HL-60 (cell line): ENCODE measurements around the gene DDX50.
A peak's percentile ranks its signal among the peaks of the same experiment; 100 is the strongest.

ENCODE experiments used
- DNase-seq, 2 experiments: peaks; one replicate each; pipeline ENCODE4 v3.0.0-alpha.2; 2010 to 2020; ENCODE audit warnings: low read depth in 1 of 2, low spot score in 1 of 2
- H3K27ac ChIP-seq: fragments of 250-450 bp; sonication (Bioruptor Pico); replicated peaks from 2 replicates; pipeline ENCODE4 v1.5.1; 2020; ENCODE audit warnings: mild to moderate bottlenecking, moderate library complexity
- H3K27me3 ChIP-seq: fragments of 250-450 bp; sonication (Bioruptor Pico); 2 replicates; pipeline ENCODE4 v1.5.1; 2021; ENCODE audit warnings: mild to moderate bottlenecking, moderate library complexity; ENCODE audit not compliant: insufficient read depth, poor library complexity, severe bottlenecking
- H3K4me3 ChIP-seq: replicated peaks from 2 replicates; pipeline ENCODE4 v1.5.1; 2011; ENCODE audit warnings: mild to moderate bottlenecking, control low read depth, low read length; ENCODE audit not compliant: insufficient read depth
- GABPA ChIP-seq: IDR thresholded peaks from 2 replicates; pipeline ENCODE4 v1.6.1; 2012; ENCODE audit warnings: low read depth
- POLR2AphosphoS5 ChIP-seq: IDR thresholded peaks from 2 replicates; pipeline ENCODE4 v1.6.1; 2012; ENCODE audit warnings: low read depth
- SPI1 ChIP-seq: IDR thresholded peaks from 2 replicates; pipeline ENCODE4 v1.6.1; 2012; ENCODE audit warnings: low read depth, mild to moderate bottlenecking, borderline replicate concordance
- TF ChIP-seq, protein P1 (sequence below): IDR thresholded peaks from one replicate; pipeline ENCODE4 v1.5.1; 2011; ENCODE audit warnings: low read length, control low read depth, inconsistent platforms; ENCODE audit not compliant: insufficient read depth
- TF ChIP-seq, protein P2 (sequence below): IDR thresholded peaks from 2 replicates; pipeline ENCODE4 v1.6.1; 2012; ENCODE audit warnings: low read depth; ENCODE audit not compliant: insufficient replicate concordance

Gene DDX50

DNA sequence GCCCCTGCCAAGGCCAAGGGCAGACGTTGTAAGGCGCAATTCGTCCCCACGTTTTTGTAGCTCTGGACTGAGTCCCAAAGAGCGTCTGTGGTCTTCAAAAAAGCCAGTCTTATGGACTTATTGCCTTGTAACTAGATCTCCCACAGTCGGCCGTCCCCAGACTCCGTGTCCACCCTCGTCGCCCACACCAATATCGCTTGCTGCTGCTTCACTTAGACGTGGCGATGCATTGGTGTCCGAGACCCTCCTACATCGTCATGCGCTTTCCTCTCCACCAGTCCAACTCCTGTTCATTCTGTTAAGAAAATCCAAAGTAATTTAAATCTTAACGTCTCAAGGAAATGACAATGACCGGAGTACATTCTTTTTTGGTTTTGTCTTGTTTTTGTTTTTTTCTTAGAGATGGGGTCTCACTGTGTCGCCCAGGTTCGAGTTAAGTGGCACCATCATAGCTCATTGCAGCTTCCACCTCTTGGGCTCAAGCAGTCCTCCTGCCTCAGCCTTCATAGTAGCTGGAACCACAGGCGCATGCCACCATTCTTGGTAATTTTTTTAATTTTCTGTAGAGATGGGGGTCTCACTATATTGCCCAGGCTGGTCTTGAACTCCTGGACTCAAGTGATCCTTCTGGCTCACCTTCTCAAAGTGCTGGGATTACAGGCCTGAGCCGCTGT is 88.3 kb downstream of the DDX50 start:
- TF ChIP-seq, protein P1, sequence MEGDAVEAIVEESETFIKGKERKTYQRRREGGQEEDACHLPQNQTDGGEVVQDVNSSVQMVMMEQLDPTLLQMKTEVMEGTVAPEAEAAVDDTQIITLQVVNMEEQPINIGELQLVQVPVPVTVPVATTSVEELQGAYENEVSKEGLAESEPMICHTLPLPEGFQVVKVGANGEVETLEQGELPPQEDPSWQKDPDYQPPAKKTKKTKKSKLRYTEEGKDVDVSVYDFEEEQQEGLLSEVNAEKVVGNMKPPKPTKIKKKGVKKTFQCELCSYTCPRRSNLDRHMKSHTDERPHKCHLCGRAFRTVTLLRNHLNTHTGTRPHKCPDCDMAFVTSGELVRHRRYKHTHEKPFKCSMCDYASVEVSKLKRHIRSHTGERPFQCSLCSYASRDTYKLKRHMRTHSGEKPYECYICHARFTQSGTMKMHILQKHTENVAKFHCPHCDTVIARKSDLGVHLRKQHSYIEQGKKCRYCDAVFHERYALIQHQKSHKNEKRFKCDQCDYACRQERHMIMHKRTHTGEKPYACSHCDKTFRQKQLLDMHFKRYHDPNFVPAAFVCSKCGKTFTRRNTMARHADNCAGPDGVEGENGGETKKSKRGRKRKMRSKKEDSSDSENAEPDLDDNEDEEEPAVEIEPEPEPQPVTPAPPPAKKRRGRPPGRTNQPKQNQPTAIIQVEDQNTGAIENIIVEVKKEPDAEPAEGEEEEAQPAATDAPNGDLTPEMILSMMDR, result no peak
- TF ChIP-seq SPI1 (no peak), POLR2AphosphoS5 (no peak), GABPA (no peak)
- Histone ChIP-seq H3K27ac (peak overlapping the region; percentile 77), H3K4me3 (peak overlapping the region; percentile 95), H3K27me3 (no peaks in the 10 kb centered on the region)
- no peak for DNase-seq

DNA sequence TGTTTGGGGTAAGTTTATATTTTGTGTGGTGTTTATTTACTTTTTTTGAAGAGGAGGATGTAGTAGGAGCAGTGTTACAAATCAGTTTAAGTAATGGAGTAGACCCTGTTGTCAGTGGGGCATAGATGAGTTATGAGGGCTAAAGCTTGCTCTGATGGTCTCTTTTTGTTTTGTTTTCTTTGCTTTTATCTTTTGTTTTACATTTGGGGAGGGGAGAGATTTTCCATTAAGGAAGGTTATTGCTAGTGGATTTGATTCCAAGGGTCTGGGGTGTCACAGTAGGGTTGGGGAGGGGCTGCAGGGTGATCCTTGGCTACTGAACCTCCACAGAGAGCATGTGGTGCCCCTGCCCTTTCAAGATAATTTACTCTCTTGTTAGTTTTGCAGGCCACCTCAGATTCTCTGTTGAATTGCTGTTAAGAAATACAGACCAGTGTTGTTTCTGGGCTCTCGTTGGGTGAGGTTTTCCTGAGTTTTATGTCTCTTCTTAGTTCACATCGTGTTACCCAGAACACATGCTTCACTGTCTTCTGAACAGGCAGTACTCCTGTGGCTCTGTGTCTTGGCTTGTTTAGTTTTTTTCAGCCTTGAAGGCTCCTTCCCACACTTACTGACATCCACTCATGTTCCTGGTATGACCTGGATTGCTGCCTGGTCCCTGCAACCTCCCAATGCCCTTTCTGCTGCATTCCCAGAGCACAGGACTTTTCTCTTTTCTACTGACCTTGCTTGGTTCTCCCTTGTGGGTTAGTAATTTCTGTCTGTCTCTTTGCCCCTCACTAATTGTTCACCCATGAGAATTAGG is 91.7 kb downstream of the DDX50 start:
- H3K4me3 ChIP-seq, result no peak overlapping the region
- TF ChIP-seq, protein P1, result no peak
- TF ChIP-seq, protein P2, sequence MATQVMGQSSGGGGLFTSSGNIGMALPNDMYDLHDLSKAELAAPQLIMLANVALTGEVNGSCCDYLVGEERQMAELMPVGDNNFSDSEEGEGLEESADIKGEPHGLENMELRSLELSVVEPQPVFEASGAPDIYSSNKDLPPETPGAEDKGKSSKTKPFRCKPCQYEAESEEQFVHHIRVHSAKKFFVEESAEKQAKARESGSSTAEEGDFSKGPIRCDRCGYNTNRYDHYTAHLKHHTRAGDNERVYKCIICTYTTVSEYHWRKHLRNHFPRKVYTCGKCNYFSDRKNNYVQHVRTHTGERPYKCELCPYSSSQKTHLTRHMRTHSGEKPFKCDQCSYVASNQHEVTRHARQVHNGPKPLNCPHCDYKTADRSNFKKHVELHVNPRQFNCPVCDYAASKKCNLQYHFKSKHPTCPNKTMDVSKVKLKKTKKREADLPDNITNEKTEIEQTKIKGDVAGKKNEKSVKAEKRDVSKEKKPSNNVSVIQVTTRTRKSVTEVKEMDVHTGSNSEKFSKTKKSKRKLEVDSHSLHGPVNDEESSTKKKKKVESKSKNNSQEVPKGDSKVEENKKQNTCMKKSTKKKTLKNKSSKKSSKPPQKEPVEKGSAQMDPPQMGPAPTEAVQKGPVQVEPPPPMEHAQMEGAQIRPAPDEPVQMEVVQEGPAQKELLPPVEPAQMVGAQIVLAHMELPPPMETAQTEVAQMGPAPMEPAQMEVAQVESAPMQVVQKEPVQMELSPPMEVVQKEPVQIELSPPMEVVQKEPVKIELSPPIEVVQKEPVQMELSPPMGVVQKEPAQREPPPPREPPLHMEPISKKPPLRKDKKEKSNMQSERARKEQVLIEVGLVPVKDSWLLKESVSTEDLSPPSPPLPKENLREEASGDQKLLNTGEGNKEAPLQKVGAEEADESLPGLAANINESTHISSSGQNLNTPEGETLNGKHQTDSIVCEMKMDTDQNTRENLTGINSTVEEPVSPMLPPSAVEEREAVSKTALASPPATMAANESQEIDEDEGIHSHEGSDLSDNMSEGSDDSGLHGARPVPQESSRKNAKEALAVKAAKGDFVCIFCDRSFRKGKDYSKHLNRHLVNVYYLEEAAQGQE, result no peak
- no peak for TF ChIP-seq GABPA
- TF ChIP-seq SPI1, result no peak
- no peak for TF ChIP-seq POLR2AphosphoS5
- DNase-seq, result no peak
- H3K27me3 ChIP-seq, result no peaks in the 10 kb centered on the region
- H3K27ac ChIP-seq, result no peak overlapping the region
